ENCODE data around the gene CYP1A1. TPM values are rescaled to one million over a fixed set of nuclear protein-coding genes. Genes with fewer than 3 reads are reported as not detected.

CYP1A1 gene
- total and polyA plus RNA-seq, 2 donors (not counting 1 experiment from before 2014, with no cell fraction given), result under 0.01 TPM; not detected in 1

DNA sequence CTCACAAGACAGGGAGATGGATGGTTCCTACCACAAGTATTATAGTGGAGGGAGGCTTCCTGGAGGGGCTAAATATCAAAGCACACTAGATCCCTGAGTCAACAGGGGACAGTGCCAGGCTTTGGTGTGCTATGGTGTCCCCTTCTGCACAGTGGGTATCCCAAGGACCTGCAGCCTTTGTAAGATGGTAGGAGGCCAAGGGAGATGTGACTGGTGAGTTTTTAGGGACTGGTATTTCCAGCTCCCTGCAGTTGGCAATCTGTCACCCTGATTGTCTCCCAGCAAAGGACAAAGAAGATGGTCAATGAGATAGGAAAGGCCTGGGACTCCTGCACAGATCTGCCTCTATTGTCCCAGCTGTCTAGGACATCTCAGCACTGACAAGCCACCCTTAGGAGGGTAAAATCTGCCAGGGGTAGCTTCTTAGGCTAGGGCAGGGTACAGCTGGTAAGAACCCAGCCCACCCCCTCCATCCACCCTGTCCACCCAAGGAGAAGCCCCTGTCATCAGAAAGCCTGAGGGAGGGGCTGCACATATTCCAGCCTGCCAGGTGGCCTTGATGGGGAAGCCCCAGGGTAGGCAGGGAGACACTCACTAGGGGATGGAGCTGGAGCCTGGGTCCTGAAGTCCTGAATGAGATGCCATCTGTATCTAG, 631 bp downstream of the CYP1A1 start:
- Histone ChIP-seq H3K9me3 (ENCODE audit: control insufficient read depth, insufficient read depth, low read depth, low read length) (no peaks in the 10 kb centered on the region), H3K4me2 (ENCODE audit: extremely low read depth, insufficient read depth, low read length) (no peak overlapping the region), H3K27ac (ENCODE audit: insufficient read depth, low read length) (no peak overlapping the region), H3K4me1 (ENCODE audit: control insufficient read depth, extremely low read depth, insufficient read depth, low read length) (no peaks in the 10 kb centered on the region), H3K36me3 (ENCODE audit: control insufficient read depth, insufficient read depth, low read length) (no peaks in the 10 kb centered on the region), H3K79me2 (ENCODE audit: control insufficient read depth, insufficient read depth, low read length) (no peaks in the 10 kb centered on the region), H3K9ac (ENCODE audit: insufficient read depth, low read length) (no peak overlapping the region), H4K20me1 (ENCODE audit: control insufficient read depth, extremely low read depth, insufficient read depth, low read length) (no peaks in the 10 kb centered on the region), H3K27me3 (ENCODE audit: control insufficient read depth, insufficient read depth, low read length) (peaks cover 44% of the 10 kb centered on the region), H3K4me3 (replicated peaks in 1 of 4; ENCODE audit: control extremely low read depth in 1 of 4, insufficient read depth in 1 of 4, low read depth in 3 of 4, low read length in 4 of 4) (no peak overlapping the region), H2AFZ (ENCODE audit: low read length) (no peak overlapping the region)
- DNase-seq (ENCODE audit: low read depth in 2 of 2), result no peak
- no peak for TF ChIP-seq CTCF (conservative IDR thresholded peaks at IDR 0.05 in 1 of 2, IDR thresholded peaks at IDR 0.05 in 1 of 2; ENCODE audit: low read depth in 1 of 2, low read length in 2 of 2)
- TF ChIP-seq EZH2 (IDR thresholded peaks at IDR 0.05; ENCODE audit: low read length, missing control alignments), result peak; percentile 22

GRCh38 chr15:74723754-74724334, 1.5 kb downstream of the CYP1A1 start:
- peak; percentile 62 to 70 for DNase-seq (ENCODE audit: low read depth in 2 of 2)
- Histone ChIP-seq H3K4me1 (ENCODE audit: control insufficient read depth, extremely low read depth, insufficient read depth, low read length) (no peaks in the 10 kb centered on the region), H4K20me1 (ENCODE audit: control insufficient read depth, extremely low read depth, insufficient read depth, low read length) (no peaks in the 10 kb centered on the region), H3K27me3 (ENCODE audit: control insufficient read depth, insufficient read depth, low read length) (peaks cover 44% of the 10 kb centered on the region), H3K4me2 (ENCODE audit: extremely low read depth, insufficient read depth, low read length) (no peak overlapping the region), H3K27ac (ENCODE audit: insufficient read depth, low read length) (no peak overlapping the region), H3K36me3 (ENCODE audit: control insufficient read depth, insufficient read depth, low read length) (no peaks in the 10 kb centered on the region), H3K79me2 (ENCODE audit: control insufficient read depth, insufficient read depth, low read length) (no peaks in the 10 kb centered on the region), H3K4me3 (replicated peaks in 1 of 4; ENCODE audit: control extremely low read depth in 1 of 4, insufficient read depth in 1 of 4, low read depth in 3 of 4, low read length in 4 of 4) (no peak overlapping the region), H2AFZ (ENCODE audit: low read length) (no peak overlapping the region), H3K9ac (ENCODE audit: insufficient read depth, low read length) (no peak overlapping the region), H3K9me3 (ENCODE audit: control insufficient read depth, insufficient read depth, low read depth, low read length) (no peaks in the 10 kb centered on the region)
- TF ChIP-seq CTCF (conservative IDR thresholded peaks at IDR 0.05 in 1 of 2, IDR thresholded peaks at IDR 0.05 in 1 of 2; ENCODE audit: low read depth in 1 of 2, low read length in 2 of 2) (no peak), EZH2 (IDR thresholded peaks at IDR 0.05; ENCODE audit: low read length, missing control alignments) (no peak)

- Histone ChIP-seq H3K9me3 (ENCODE audit: control insufficient read depth, insufficient read depth, low read depth, low read length) (no peaks in the 10 kb centered on the region), H3K4me2 (ENCODE audit: extremely low read depth, insufficient read depth, low read length) (no peak overlapping the region), H3K27me3 (ENCODE audit: control insufficient read depth, insufficient read depth, low read length) (peaks cover 44% of the 10 kb centered on the region), H3K4me3 (replicated peaks in 1 of 4; ENCODE audit: control extremely low read depth in 1 of 4, insufficient read depth in 1 of 4, low read depth in 3 of 4, low read length in 4 of 4) (no peak overlapping the region), H3K27ac (ENCODE audit: insufficient read depth, low read length) (no peak overlapping the region), H3K36me3 (ENCODE audit: control insufficient read depth, insufficient read depth, low read length) (no peaks in the 10 kb centered on the region), H3K4me1 (ENCODE audit: control insufficient read depth, extremely low read depth, insufficient read depth, low read length) (no peaks in the 10 kb centered on the region), H3K9ac (ENCODE audit: insufficient read depth, low read length) (no peak overlapping the region), H2AFZ (ENCODE audit: low read length) (no peak overlapping the region), H3K79me2 (ENCODE audit: control insufficient read depth, insufficient read depth, low read length) (no peaks in the 10 kb centered on the region), H4K20me1 (ENCODE audit: control insufficient read depth, extremely low read depth, insufficient read depth, low read length) (no peaks in the 10 kb centered on the region)
- DNase-seq (ENCODE audit: low read depth in 2 of 2), result no peak
- TF ChIP-seq CTCF (conservative IDR thresholded peaks at IDR 0.05 in 1 of 2, IDR thresholded peaks at IDR 0.05 in 1 of 2; ENCODE audit: low read depth in 1 of 2, low read length in 2 of 2) (no peak), EZH2 (IDR thresholded peaks at IDR 0.05; ENCODE audit: low read length, missing control alignments) (no peak)
Measured at GRCh38 chr15:74723187-74723586, 2.1 kb downstream of the CYP1A1 start.

Measured in fibroblast of lung (primary cell).